OCI-LY7 (cell line): ENCODE data around the gene CELF4.

Source experiments
- EZH2phosphoT487 ChIP-seq: fragments of 200-600 bp; sonication (generic); IDR thresholded peaks from 2 replicates; pipeline ENCODE4 v1.6.1; 2018; ENCODE audit warnings: low read depth, borderline replicate concordance, mild to moderate bottlenecking, mixed run types, antibody characterized with exemption, low read length, moderate library complexity, mixed read lengths
- TF ChIP-seq, protein P1 (sequence below): fragments of 200-600 bp; sonication (generic); conservative IDR thresholded peaks from 2 replicates; pipeline ENCODE4 v1.5.1; 2014; ENCODE audit warnings: mild to moderate bottlenecking, antibody characterized with exemption, low read length, moderate library complexity, mixed read lengths

DNA sequence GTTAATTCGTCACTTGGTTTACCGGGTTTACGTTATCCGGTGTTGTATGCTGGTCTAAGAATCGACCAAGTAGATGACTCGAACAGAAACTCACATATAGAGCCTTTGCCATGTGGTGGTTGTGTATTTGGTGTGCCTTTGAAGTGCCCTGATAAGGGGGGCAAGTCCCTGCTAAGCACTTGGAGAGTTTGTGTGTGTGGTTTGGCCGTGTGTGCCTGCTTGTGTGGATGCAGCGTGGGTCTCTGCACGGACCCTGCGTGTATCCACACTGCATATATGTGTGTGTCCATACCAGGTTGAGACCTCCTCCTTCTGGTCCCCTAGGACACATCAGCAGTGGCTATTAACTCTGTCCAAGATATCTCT is 2.4 kb upstream of the CELF4 start:
- TF ChIP-seq, protein P1, sequence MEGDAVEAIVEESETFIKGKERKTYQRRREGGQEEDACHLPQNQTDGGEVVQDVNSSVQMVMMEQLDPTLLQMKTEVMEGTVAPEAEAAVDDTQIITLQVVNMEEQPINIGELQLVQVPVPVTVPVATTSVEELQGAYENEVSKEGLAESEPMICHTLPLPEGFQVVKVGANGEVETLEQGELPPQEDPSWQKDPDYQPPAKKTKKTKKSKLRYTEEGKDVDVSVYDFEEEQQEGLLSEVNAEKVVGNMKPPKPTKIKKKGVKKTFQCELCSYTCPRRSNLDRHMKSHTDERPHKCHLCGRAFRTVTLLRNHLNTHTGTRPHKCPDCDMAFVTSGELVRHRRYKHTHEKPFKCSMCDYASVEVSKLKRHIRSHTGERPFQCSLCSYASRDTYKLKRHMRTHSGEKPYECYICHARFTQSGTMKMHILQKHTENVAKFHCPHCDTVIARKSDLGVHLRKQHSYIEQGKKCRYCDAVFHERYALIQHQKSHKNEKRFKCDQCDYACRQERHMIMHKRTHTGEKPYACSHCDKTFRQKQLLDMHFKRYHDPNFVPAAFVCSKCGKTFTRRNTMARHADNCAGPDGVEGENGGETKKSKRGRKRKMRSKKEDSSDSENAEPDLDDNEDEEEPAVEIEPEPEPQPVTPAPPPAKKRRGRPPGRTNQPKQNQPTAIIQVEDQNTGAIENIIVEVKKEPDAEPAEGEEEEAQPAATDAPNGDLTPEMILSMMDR: no peak
- no peak for TF ChIP-seq EZH2phosphoT487
